ENCODE data around the gene ASPHD2.

ASPHD2 gene

DNA sequence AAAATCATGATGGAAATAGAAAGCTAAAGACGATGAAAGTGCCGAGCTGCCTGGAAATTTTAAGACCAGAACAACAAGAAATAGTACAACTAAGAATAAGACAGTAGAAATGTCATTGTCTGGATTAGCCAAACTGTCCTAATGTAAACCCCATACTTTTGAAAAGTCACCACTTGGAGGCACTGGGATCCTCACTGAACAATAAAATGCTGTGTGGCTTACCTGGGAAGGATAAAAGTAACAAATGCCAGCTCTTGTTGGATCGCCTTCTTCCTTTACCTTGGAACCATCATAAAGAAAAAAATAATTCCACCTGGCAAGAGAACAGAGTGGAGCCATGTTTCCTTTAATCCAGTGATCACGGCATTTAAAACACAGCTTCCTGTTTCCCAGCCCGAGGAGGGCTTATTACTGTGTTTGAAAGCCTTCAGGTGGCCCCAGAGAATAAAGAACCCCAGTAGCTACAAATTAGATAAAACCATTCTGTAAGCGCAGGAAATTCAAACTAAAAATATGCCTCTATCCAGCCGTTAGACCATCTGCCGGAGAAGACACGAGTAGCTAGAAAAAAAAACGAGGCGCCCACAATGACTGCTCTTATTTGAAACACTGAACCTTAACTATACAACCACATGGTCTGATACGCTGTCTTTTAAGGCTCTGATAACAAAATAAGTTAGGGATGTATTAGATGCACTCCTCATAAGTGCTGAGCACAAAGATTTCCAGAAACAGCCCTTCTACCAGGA, 50.2 kb downstream of the ASPHD2 start:
- H3K4me3 ChIP-seq (ENCODE audit: low read depth, low read length), result no peak overlapping the region
- DNase-seq (ENCODE audit: low read depth), result no peak
- in situ Hi-C loops (cut with HindIII; ENCODE audit: low sequenced_read_pairs), result no loop called here
- TF ChIP-seq, protein P1, sequence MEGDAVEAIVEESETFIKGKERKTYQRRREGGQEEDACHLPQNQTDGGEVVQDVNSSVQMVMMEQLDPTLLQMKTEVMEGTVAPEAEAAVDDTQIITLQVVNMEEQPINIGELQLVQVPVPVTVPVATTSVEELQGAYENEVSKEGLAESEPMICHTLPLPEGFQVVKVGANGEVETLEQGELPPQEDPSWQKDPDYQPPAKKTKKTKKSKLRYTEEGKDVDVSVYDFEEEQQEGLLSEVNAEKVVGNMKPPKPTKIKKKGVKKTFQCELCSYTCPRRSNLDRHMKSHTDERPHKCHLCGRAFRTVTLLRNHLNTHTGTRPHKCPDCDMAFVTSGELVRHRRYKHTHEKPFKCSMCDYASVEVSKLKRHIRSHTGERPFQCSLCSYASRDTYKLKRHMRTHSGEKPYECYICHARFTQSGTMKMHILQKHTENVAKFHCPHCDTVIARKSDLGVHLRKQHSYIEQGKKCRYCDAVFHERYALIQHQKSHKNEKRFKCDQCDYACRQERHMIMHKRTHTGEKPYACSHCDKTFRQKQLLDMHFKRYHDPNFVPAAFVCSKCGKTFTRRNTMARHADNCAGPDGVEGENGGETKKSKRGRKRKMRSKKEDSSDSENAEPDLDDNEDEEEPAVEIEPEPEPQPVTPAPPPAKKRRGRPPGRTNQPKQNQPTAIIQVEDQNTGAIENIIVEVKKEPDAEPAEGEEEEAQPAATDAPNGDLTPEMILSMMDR (IDR thresholded peaks at IDR 0.05; ENCODE audit: low read depth, low read length, missing control alignments), result no peak

GRCh38 chr22:26479792-26480610, 50.9 kb downstream of the ASPHD2 start:
- H3K4me3 ChIP-seq (ENCODE audit: low read depth, low read length), result no peak overlapping the region
- in situ Hi-C loops (cut with HindIII; ENCODE audit: low sequenced_read_pairs), result no loop called here
- DNase-seq (ENCODE audit: low read depth), result no peak

DNA sequence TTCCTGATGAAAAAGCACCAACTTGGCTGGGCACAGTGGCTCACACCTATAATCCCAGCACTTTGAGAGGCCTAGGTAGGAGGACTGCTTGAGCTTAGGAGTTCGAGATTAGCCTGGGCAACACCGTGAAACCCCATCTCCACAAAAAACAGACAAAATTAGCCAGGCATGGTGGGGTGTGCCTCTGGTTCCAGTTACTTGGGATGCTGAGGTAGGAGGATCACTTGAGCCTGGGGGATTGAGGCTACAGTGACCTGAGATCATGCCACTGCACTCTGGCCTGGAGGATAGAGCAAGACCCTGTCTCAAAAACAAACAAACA, 51.5 kb downstream of the ASPHD2 start:
- no peak for DNase-seq (ENCODE audit: low read depth)
- in situ Hi-C loops (cut with HindIII; ENCODE audit: low sequenced_read_pairs), result no loop called here
- TF ChIP-seq, protein P1 (IDR thresholded peaks at IDR 0.05; ENCODE audit: low read depth, low read length, missing control alignments), result no peak
- no peak overlapping the region for H3K4me3 ChIP-seq (ENCODE audit: low read depth, low read length)

More at GRCh38 chr22:26479792-26480610, 50.9 kb downstream of the ASPHD2 start:
- TF ChIP-seq, protein P1 (IDR thresholded peaks at IDR 0.05; ENCODE audit: low read depth, low read length, missing control alignments), result no peak

GRCh38 chr22:26481112-26481693, 52.1 kb downstream of the ASPHD2 start:
- TF ChIP-seq, protein P1 (IDR thresholded peaks at IDR 0.05; ENCODE audit: low read depth, low read length, missing control alignments), result no peak
- in situ Hi-C loops (cut with HindIII; ENCODE audit: low sequenced_read_pairs), result no loop called here
- DNase-seq (ENCODE audit: low read depth), result no peak
- no peak overlapping the region for H3K4me3 ChIP-seq (ENCODE audit: low read depth, low read length)

DNA sequence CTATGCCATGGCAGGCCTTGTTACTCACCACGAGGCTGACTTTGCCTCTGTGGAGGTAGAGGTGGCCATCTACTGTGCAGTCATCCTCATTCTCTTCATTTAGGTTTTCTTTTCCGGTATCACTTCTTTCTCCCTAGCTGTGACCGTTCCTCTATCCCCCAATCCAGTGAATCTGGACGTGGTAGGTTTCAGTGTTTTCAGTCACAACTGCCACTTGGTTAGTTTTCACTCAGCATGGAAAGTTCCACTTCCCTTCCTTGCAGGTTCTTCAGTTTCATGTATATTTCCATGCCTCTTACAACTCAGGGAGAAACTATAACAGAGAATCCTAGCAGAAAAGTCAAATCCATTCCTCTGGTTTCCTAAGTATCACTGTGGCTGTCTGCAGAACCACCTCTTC, 52.6 kb downstream of the ASPHD2 start:
- H3K4me3 ChIP-seq (ENCODE audit: low read depth, low read length), result no peak overlapping the region
- DNase-seq (ENCODE audit: low read depth), result no peak
- TF ChIP-seq, protein P1 (IDR thresholded peaks at IDR 0.05; ENCODE audit: low read depth, low read length, missing control alignments), result no peak
- in situ Hi-C loops (cut with HindIII; ENCODE audit: low sequenced_read_pairs), result no loop called here

DNA sequence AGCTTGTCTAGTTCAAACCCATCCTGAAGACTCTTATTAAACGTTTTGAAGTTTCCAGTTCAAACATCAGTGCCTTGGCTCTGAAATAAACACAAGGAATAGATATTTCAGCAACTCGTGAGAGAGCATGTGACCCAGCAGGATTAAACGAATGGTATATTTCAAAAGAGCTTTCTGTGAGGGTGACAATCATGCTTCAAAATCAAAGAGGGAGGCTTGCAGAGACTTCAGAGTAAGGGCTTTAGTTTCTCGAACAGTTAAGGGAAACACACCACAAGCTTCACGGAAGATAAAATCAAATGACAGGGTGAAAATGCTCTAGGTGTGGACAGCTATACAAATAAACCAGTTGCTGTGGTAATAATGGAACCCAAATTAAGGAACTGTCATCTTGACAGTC, 53.1 kb downstream of the ASPHD2 start:
- DNase-seq (ENCODE audit: low read depth), result no peak
- in situ Hi-C loops (cut with HindIII; ENCODE audit: low sequenced_read_pairs), result no loop called here
- TF ChIP-seq, protein P1 (IDR thresholded peaks at IDR 0.05; ENCODE audit: low read depth, low read length, missing control alignments), result no peak
- H3K4me3 ChIP-seq (ENCODE audit: low read depth, low read length), result no peak overlapping the region

All from astrocyte of the cerebellum (primary cell).